SK-N-SH (cell line): ENCODE measurements around the gene PARP8. TPM values are rescaled to one million over a fixed set of nuclear protein-coding genes. Genes with fewer than 3 reads are reported as not detected.

Experiments used
- CTCF ChIA-PET: fragments of 300-600, 350-600 bp; formaldehyde crosslinking; extraction: SDS; loops from one replicate; lab custom pipeline; 2021; lab: Yijun Ruan, JAX
- POLR2A ChIA-PET: fragments of 350-600 bp; sonication (Branson Sonifier 250); formaldehyde crosslinking; extraction: SDS; loops from one replicate; lab custom pipeline; 2020; ENCODE audit warnings: antibody characterized with exemption, inconsistent platforms; lab: Yijun Ruan, JAX
- DNase-seq: peaks from one replicate; pipeline ENCODE4 v3.0.0; 2012
- H2AFZ ChIP-seq: fragments of 200-600 bp; sonication (generic); 2 replicates; pipeline ENCODE4 v1.8.1; 2016; ENCODE audit warnings: antibody characterized with exemption, mild to moderate bottlenecking, low read depth
- H3F3A ChIP-seq: fragments of 200-600 bp; sonication (generic); replicated peaks from 2 replicates; pipeline ENCODE3; 2016; ENCODE audit warnings: antibody characterized with exemption, mild to moderate bottlenecking; ENCODE audit not compliant: insufficient read depth
- H3K27ac ChIP-seq, 2 experiments: fragments of 200-500 bp in 1 of 2; fragments of 200-600 bp in 1 of 2; sonication (Bioruptor generic) in 1 of 2; sonication (generic), shearing (Covaris generic) in 1 of 2; 2 replicates each; pipeline versions ENCODE4 v1.5.1 to v1.6.1; 2014 to 2016; ENCODE audit warnings: low read depth in 2 of 2, inconsistent platforms in 1 of 2, low read length in 1 of 2, mild to moderate bottlenecking in 1 of 2, mixed read lengths in 1 of 2
- H3K27me3 ChIP-seq: fragments of 200-600 bp; sonication (generic), shearing (Covaris generic); 2 replicates; pipeline ENCODE4 v1.6.1; 2016; ENCODE audit warnings: mixed run types; ENCODE audit not compliant: insufficient read depth
- H3K36me3 ChIP-seq, 2 experiments: fragments of 200-500 bp in 1 of 2; fragments of 200-600 bp in 1 of 2; sonication (Bioruptor generic) in 1 of 2; sonication (generic) in 1 of 2; replicated peaks in 1 of 2; 2 replicates each; pipeline versions ENCODE3 to v1.5.1; 2014 to 2016; ENCODE audit warnings: low read length in 1 of 2, mild to moderate bottlenecking in 1 of 2; ENCODE audit not compliant: insufficient read depth in 2 of 2, control insufficient read depth in 1 of 2
- H3K4me1 ChIP-seq, 2 experiments: fragments of 200-500 bp in 1 of 2; fragments of 200-600 bp in 1 of 2; sonication (Bioruptor generic) in 1 of 2; sonication (generic), shearing (Covaris generic) in 1 of 2; 2 replicates each; pipeline versions ENCODE4 v1.5.1 to v1.6.1; 2014 to 2016; ENCODE audit warnings: low read depth in 1 of 2, low read length in 1 of 2, mixed run types in 1 of 2; ENCODE audit not compliant: insufficient read depth in 2 of 2, control insufficient read depth in 1 of 2
- H3K4me2 ChIP-seq: fragments of 200-600 bp; sonication (generic), shearing (Covaris generic); 2 replicates; pipeline ENCODE4 v1.6.1; 2017; ENCODE audit warnings: mixed run types
- H3K4me3 ChIP-seq, 2 experiments: fragments of 200-500 bp in 1 of 2; fragments of 200-600 bp in 1 of 2; sonication (Bioruptor generic) in 1 of 2; sonication (generic), shearing (Covaris generic) in 1 of 2; 2 replicates each; pipeline versions ENCODE4 v1.5.1 to v1.8.1; 2014 to 2016; ENCODE audit warnings: low read depth in 2 of 2, inconsistent platforms in 1 of 2, low read length in 1 of 2, mild to moderate bottlenecking in 1 of 2, mixed read lengths in 1 of 2, moderate library complexity in 1 of 2
- H3K79me2 ChIP-seq: fragments of 200-600 bp; sonication (generic); 2 replicates; pipeline ENCODE4 v1.8.1; 2017; ENCODE audit warnings: mild to moderate bottlenecking; ENCODE audit not compliant: insufficient read depth
- H3K9ac ChIP-seq: fragments of 200-600 bp; sonication (generic); 2 replicates; pipeline ENCODE4 v1.6.1; 2017; ENCODE audit warnings: mixed run types
- H3K9me2 ChIP-seq: fragments of 200-600 bp; sonication (generic); 2 replicates; pipeline ENCODE4 v1.6.1; 2017; ENCODE audit warnings: mixed run types
- H3K9me3 ChIP-seq: fragments of 200-600 bp; sonication (generic); 2 replicates; pipeline ENCODE4 v1.6.1; 2017; ENCODE audit warnings: mixed run types, mild to moderate bottlenecking, moderate library complexity
- H4K20me1 ChIP-seq: fragments of 200-600 bp; sonication (generic); 2 replicates; pipeline ENCODE4 v1.6.1; 2017; ENCODE audit warnings: mild to moderate bottlenecking, mixed run types; ENCODE audit not compliant: insufficient read depth
- GABPA ChIP-seq: IDR thresholded peaks from 2 replicates; pipeline ENCODE4 v1.4.0; 2012; ENCODE audit warnings: low read depth, mild to moderate bottlenecking
- JUND ChIP-seq: IDR thresholded peaks from 2 replicates; pipeline ENCODE4 v1.4.0; 2012
- NRF1 ChIP-seq: IDR thresholded peaks from 2 replicates; pipeline ENCODE4 v1.6.1; 2012; ENCODE audit warnings: low read depth, mild to moderate bottlenecking, low read length
- SIN3A ChIP-seq: IDR thresholded peaks from 2 replicates; pipeline ENCODE4 v1.6.1; 2012; ENCODE audit warnings: low read depth, mild to moderate bottlenecking, low read length, moderate library complexity, borderline replicate concordance
- SMC3 ChIP-seq: IDR thresholded peaks from 2 replicates; pipeline ENCODE4 v1.6.1; 2012; ENCODE audit warnings: low read depth, low read length, improper control_type of control experiment
- TAF1 ChIP-seq: IDR thresholded peaks from 2 replicates; pipeline ENCODE4 v1.6.1; 2012; ENCODE audit warnings: low read depth, mild to moderate bottlenecking, low read length, moderate library complexity, borderline replicate concordance
- TCF12 ChIP-seq: IDR thresholded peaks from 2 replicates; pipeline ENCODE4 v1.4.0; 2012
- WGBS: methylation state at CpG from one replicate; pipeline ENCODE4 v1.1.6; 2017; ENCODE audit warnings: low lambda C conversion rate; 5-methylcytosine and 5-hydroxymethylcytosine counted together
- polyA plus RNA-seq, 3 experiments: library from polyadenylated mRNA; depleted of rRNA; stranded (reverse); fragments of >200 nt; gene quantifications; 2 replicates each; pipeline ENCODE4 v1.2.3, GENCODE V29; 2012
- TF ChIP-seq, protein P1 (sequence below): IDR thresholded peaks from 2 replicates; pipeline ENCODE4 v1.6.1; 2012; ENCODE audit warnings: mild to moderate bottlenecking, low read depth, low read length, moderate library complexity
- TF ChIP-seq, protein P2 (sequence below): IDR thresholded peaks from 2 replicates; pipeline ENCODE4; 2012
- TF ChIP-seq, protein P3 (sequence below): fragments of 150-350 bp; IDR thresholded peaks from 2 replicates; pipeline ENCODE4 v1.6.1; 2016; ENCODE audit warnings: mild to moderate bottlenecking, low read depth, low read length
- TF ChIP-seq, protein P4 (sequence below): fragments of 150-350 bp; IDR thresholded peaks from 2 replicates; pipeline ENCODE4 v1.6.1; 2017; ENCODE audit warnings: antibody characterized with exemption, low read length, low read depth, borderline replicate concordance
- TF ChIP-seq, protein P5 (sequence below): fragments of 200-600 bp; sonication (generic); IDR thresholded peaks from 2 replicates; pipeline ENCODE4 v1.6.1; 2017; ENCODE audit warnings: antibody characterized with exemption, mild to moderate bottlenecking, moderate library complexity

Gene PARP8
- polyA plus RNA-seq, 1 of the 3 experiments (the other 2 are of a cell fraction): 6.2 TPM

DNA sequence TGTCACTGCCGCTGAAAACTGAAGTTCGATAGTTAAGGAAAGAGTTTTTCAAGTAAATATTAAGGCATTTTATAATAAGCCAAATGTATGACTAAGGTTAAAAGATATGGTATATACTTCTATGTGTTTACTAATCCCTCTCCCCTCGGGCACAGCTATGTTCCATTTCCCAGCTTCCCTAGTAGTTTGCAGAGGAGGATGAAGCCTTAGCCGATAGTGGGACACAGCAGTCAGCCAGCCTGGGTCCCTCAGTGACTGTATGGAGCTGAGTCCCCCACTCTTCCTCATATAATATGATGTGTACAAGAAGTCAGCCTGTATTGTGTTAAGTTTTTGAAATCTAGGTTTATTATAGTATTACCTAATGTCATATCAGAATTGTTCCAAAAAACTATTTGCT, 55.8 kb downstream of the PARP8 start:
- Histone ChIP-seq H2AFZ (no peak overlapping the region), H3K4me1 (peaks cover 0 to 6% of the 10 kb centered on the region in 2 experiments; a peak in 2 of 4 replicates), H3K27ac (no peak overlapping the region), H3K9me3 (no peaks in the 10 kb centered on the region), H4K20me1 (no peaks in the 10 kb centered on the region; the same call in 1 of the 2 replicates), H3K9me2 (no peaks in the 10 kb centered on the region), H3K4me3 (no peak overlapping the region), H3K36me3 (no peaks in the 10 kb centered on the region), H3K27me3 (no peaks in the 10 kb centered on the region), H3F3A (no peaks in the 10 kb centered on the region), H3K79me2 (0 out of 2 replicates have a peak, but pooled peaks cover 4% of the 10 kb centered on the region), H3K4me2 (no peak overlapping the region), H3K9ac (no peak overlapping the region)
- WGBS: 82% methylated on average over 4 of the region's 4 CpGs
- CTCF ChIA-PET: interaction anchor here (1.1 to 1.6 kb wide), 2 partner anchors 12 to 30 kb away, joined by 4 to 7 read pairs; no protein-coding TSS in a partner anchor
- no peak for DNase-seq
- TF ChIP-seq, protein P1, sequence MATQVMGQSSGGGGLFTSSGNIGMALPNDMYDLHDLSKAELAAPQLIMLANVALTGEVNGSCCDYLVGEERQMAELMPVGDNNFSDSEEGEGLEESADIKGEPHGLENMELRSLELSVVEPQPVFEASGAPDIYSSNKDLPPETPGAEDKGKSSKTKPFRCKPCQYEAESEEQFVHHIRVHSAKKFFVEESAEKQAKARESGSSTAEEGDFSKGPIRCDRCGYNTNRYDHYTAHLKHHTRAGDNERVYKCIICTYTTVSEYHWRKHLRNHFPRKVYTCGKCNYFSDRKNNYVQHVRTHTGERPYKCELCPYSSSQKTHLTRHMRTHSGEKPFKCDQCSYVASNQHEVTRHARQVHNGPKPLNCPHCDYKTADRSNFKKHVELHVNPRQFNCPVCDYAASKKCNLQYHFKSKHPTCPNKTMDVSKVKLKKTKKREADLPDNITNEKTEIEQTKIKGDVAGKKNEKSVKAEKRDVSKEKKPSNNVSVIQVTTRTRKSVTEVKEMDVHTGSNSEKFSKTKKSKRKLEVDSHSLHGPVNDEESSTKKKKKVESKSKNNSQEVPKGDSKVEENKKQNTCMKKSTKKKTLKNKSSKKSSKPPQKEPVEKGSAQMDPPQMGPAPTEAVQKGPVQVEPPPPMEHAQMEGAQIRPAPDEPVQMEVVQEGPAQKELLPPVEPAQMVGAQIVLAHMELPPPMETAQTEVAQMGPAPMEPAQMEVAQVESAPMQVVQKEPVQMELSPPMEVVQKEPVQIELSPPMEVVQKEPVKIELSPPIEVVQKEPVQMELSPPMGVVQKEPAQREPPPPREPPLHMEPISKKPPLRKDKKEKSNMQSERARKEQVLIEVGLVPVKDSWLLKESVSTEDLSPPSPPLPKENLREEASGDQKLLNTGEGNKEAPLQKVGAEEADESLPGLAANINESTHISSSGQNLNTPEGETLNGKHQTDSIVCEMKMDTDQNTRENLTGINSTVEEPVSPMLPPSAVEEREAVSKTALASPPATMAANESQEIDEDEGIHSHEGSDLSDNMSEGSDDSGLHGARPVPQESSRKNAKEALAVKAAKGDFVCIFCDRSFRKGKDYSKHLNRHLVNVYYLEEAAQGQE: no peak
- TF ChIP-seq JUND (no peak), NRF1 (no peak), GABPA (no peak), SIN3A (no peak), SMC3 (no peak), TAF1 (no peak), TCF12 (no peak)
- TF ChIP-seq, protein P2, sequence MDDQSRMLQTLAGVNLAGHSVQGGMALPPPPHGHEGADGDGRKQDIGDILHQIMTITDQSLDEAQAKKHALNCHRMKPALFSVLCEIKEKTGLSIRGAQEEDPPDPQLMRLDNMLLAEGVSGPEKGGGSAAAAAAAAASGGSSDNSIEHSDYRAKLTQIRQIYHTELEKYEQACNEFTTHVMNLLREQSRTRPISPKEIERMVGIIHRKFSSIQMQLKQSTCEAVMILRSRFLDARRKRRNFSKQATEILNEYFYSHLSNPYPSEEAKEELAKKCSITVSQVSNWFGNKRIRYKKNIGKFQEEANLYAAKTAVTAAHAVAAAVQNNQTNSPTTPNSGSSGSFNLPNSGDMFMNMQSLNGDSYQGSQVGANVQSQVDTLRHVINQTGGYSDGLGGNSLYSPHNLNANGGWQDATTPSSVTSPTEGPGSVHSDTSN: no peak
- TF ChIP-seq, protein P3, sequence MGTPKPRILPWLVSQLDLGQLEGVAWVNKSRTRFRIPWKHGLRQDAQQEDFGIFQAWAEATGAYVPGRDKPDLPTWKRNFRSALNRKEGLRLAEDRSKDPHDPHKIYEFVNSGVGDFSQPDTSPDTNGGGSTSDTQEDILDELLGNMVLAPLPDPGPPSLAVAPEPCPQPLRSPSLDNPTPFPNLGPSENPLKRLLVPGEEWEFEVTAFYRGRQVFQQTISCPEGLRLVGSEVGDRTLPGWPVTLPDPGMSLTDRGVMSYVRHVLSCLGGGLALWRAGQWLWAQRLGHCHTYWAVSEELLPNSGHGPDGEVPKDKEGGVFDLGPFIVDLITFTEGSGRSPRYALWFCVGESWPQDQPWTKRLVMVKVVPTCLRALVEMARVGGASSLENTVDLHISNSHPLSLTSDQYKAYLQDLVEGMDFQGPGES: no peak
- TF ChIP-seq, protein P4, sequence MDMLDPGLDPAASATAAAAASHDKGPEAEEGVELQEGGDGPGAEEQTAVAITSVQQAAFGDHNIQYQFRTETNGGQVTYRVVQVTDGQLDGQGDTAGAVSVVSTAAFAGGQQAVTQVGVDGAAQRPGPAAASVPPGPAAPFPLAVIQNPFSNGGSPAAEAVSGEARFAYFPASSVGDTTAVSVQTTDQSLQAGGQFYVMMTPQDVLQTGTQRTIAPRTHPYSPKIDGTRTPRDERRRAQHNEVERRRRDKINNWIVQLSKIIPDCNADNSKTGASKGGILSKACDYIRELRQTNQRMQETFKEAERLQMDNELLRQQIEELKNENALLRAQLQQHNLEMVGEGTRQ: no peak
- TF ChIP-seq, protein P5, sequence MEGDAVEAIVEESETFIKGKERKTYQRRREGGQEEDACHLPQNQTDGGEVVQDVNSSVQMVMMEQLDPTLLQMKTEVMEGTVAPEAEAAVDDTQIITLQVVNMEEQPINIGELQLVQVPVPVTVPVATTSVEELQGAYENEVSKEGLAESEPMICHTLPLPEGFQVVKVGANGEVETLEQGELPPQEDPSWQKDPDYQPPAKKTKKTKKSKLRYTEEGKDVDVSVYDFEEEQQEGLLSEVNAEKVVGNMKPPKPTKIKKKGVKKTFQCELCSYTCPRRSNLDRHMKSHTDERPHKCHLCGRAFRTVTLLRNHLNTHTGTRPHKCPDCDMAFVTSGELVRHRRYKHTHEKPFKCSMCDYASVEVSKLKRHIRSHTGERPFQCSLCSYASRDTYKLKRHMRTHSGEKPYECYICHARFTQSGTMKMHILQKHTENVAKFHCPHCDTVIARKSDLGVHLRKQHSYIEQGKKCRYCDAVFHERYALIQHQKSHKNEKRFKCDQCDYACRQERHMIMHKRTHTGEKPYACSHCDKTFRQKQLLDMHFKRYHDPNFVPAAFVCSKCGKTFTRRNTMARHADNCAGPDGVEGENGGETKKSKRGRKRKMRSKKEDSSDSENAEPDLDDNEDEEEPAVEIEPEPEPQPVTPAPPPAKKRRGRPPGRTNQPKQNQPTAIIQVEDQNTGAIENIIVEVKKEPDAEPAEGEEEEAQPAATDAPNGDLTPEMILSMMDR: no peak
- POLR2A ChIA-PET: no interaction called here
